ENCODE data around the gene SORL1-AS1.
A peak's percentile ranks its signal among the peaks of the same experiment; 100 is the strongest.

The SORL1-AS1 gene

GRCh38 chr11:121476379-121477032, 23.7 kb upstream of the SORL1-AS1 start:
- DNase-seq (ENCODE audit: low read depth) = no peak
- no peak for TF ChIP-seq CTCF (conservative IDR thresholded peaks at IDR 0.05; ENCODE audit: control insufficient read depth, insufficient read depth, low read depth, low read length)
- no peak overlapping the region for H3K4me3 ChIP-seq (ENCODE audit: control insufficient read depth, low read depth, low read length)

- H3K4me3 ChIP-seq (ENCODE audit: control insufficient read depth, low read depth, low read length) = no peak overlapping the region
- DNase-seq (ENCODE audit: low read depth) = no peak
- TF ChIP-seq CTCF (conservative IDR thresholded peaks at IDR 0.05; ENCODE audit: control insufficient read depth, insufficient read depth, low read depth, low read length) = no peak
These were observed 21.9 kb upstream of the SORL1-AS1 start for GRCh38 chr11:121474680-121475079.

- TF ChIP-seq CTCF (conservative IDR thresholded peaks at IDR 0.05; ENCODE audit: control insufficient read depth, insufficient read depth, low read depth, low read length) = no peak
- DNase-seq (ENCODE audit: low read depth) = peak; percentile 71
- no peak overlapping the region for H3K4me3 ChIP-seq (ENCODE audit: control insufficient read depth, low read depth, low read length)
These were observed 20.5 kb upstream of the SORL1-AS1 start for GRCh38 chr11:121473064-121473777.

GRCh38 chr11:121472312-121472711, 19.5 kb upstream of the SORL1-AS1 start:
- no peak for TF ChIP-seq CTCF (conservative IDR thresholded peaks at IDR 0.05; ENCODE audit: control insufficient read depth, insufficient read depth, low read depth, low read length)
- no peak for DNase-seq (ENCODE audit: low read depth)
- H3K4me3 ChIP-seq (ENCODE audit: control insufficient read depth, low read depth, low read length) = no peak overlapping the region

- no peak for TF ChIP-seq CTCF (conservative IDR thresholded peaks at IDR 0.05; ENCODE audit: control insufficient read depth, insufficient read depth, low read depth, low read length)
- no peak overlapping the region for H3K4me3 ChIP-seq (ENCODE audit: control insufficient read depth, low read depth, low read length)
- DNase-seq (ENCODE audit: low read depth) = no peak
These were observed 18.4 kb upstream of the SORL1-AS1 start for GRCh38 chr11:121471167-121471566.

- TF ChIP-seq CTCF (conservative IDR thresholded peaks at IDR 0.05; ENCODE audit: control insufficient read depth, insufficient read depth, low read depth, low read length) = no peak
- DNase-seq (ENCODE audit: low read depth) = no peak
- no peak overlapping the region for H3K4me3 ChIP-seq (ENCODE audit: control insufficient read depth, low read depth, low read length)
These were observed 17.1 kb upstream of the SORL1-AS1 start for GRCh38 chr11:121469910-121470309.
